Kidney tubule cell (primary cell): ENCODE data around the gene AFF2.

Experiments used
- DNase-seq: peaks from one replicate; pipeline ENCODE4 v3.0.0-alpha.2; 2018; ENCODE audit warnings: low spot score

Gene AFF2

DNA sequence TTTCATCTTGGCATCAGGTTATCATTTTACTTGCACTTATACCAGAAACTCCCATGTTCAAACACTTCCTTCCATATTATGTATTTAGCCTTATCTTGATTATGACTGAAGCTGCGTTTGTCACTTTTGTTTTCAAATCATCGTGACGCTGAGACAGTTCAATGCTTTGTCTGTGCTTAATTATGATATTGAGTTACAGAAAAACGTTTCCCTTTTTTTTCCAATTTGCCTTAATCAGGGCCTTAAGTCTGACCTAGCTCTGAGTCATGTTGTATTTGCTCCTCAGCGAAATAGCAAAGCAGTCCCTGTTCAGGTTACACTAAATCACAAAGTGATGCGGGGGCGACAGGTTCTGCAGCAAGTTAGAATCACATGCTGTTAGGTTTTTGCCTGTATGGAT, 254.7 kb downstream of the AFF2 start:
- DNase-seq, result no peak

DNA sequence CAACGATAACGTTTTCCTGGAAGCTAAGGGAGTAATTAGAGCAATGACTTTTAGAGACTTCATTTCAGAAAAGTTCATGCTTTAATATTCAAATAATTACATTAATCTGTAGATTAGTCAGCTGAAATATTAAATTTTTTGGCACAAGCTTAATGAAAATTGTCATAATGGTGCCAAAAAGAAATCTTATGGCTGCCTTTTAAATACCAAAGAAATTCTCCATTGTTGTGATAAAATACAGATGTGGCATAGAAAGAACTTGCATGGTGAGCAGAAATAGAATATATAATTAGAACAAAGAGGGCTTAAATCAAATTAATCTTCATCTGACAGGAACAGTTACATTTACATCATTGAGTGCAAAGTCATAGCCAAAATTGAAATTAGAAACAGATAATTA, 263.5 kb downstream of the AFF2 start:
- no peak for DNase-seq

DNA sequence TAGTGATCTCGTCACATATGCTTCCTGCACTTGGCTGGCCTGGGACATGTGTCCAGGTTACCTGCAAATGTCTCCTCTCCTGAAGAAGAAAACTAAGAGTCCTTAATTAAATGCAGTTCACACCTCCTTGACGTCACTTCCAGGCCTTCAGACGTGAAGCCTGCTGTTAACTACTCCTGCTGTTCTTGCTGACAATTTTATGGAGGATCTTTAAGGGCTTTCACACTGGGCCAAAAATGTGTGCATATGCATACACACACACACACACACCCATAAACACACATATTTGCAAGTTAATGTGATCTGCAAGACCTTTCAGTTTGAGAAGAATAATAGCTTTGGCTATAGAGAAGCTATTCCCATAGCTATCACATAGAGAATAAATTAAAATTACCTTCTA, 267.9 kb downstream of the AFF2 start:
- DNase-seq, result no peak

GRCh38 chrX:148771440-148771839, 271.0 kb downstream of the AFF2 start:
- no peak for DNase-seq

DNA sequence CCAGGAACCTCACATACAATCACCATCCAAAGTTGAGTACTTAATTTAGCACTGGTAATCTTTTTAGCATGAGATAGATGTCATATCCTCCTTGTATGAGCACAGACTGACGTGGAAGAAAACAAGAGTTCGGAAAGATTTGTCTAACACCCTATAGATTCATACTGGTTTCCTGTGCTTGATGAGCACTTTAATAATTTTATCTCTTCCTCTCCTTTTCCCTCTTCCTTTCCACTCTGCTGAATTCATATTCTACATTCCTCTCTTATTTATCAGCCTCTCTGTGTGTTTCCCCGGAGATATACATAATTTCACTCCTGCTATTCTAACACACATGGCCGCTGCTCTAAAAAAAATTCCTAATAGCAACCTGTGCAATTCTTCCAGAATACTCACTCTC, 273.9 kb downstream of the AFF2 start:
- no peak for DNase-seq

DNA sequence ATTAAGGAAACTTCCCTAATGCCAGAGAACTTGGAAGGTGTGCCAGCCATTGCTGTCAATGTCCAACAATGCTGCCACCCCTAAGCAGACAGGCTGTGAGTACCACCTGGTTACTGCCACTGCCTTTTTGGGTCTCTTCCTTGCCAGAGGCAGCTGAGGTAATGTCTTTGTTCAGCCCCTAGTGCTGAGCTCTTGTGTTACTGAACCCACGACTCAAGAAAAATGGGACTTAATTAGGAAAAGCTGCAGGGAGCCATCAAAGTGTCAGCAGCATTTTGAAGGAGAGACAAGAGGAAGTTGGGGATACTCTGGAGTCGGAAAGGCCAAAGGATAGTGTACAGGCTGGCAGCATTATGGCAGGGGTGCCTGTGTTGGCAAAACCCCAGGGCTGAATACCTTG, 283.7 kb downstream of the AFF2 start:
- DNase-seq, result no peak

DNA sequence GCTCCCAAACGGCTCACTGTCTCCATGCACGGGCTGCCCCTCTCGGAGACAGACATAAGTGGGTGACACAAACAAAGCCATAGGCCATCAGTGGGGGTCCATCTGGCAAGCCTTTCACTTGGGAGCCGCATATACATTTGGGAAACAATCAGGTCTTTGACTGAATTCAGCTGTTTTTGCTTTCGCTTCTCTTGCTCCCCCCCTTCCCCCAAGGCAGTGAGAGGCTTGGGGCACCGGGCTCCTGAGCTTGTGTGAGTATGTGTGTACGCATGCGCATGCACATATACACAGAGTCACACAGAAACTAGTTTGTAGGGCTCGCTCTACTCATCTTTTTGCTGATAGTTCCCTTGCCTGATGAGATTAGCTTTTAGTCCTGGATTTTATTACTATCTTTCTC, 284.4 kb downstream of the AFF2 start:
- DNase-seq, result no peak

GRCh38 chrX:148785256-148785655, 284.8 kb downstream of the AFF2 start:
- DNase-seq, result no peak

GRCh38 chrX:148788449-148788848, 288.0 kb downstream of the AFF2 start:
- DNase-seq, result no peak

GRCh38 chrX:148794350-148794749, 293.9 kb downstream of the AFF2 start:
- no peak for DNase-seq

GRCh38 chrX:148804579-148805355, 304.4 kb downstream of the AFF2 start:
- DNase-seq, result no peak

DNA sequence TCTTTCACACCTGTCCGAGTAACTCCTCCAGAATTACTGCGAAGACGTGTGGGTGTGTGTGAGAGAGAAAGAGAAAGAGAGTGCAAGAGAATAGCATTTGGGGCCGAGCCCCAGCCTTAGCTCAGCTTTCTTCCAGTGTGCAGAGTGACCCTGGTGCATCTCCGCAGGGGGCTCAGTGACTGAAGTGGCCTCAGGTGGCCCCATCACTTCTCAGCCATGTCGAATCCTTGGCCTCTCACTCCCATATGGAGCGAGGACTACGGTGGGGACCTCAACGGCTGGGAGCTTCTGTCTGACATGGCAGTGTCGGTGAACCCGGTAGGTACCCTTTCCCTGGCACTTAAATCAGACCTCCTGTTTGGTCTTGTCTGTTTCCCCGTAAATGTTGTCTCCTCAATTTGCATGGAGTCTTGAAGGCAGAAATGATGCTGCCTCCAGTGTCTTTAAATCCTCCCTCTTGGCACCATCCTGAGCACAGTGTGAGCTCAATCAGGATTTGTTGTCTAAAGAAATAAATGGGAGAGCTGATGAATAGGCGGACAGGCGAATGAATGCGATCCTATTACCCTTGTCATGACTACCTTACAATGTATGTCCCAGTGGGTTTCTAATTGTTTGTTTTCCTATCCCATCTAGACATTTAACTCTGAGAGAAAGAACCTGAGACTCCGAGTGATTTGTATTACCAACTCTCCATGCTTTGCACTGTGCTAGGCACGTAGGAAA, 305.9 kb downstream of the AFF2 start:
- no peak for DNase-seq

DNA sequence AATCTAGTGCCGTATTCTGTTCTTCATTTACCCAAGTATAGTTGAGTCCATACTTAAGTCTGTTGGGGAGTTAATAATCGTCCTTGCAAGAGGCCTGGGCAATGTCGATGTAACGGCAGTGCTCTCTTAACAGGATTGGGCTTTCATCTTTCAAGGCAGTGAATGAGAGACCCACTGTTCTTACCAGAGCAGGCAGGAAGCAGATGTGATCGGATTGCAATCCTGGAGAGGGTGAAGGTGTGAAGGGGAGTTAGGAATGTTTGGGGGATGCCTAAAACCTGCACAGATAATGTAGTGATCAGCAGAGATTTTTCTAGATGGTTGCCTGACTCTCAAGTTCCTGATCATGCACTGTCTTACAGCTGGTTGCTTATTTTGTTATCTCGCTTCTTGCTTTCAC, 308.4 kb downstream of the AFF2 start:
- no peak for DNase-seq

GRCh38 chrX:148811236-148811635, 310.8 kb downstream of the AFF2 start:
- DNase-seq, result no peak

- DNase-seq, result no peak
Observed at GRCh38 chrX:148813422-148813821, 313.0 kb downstream of the AFF2 start.

GRCh38 chrX:148813967-148814366, 313.6 kb downstream of the AFF2 start:
- DNase-seq, result no peak

GRCh38 chrX:148815218-148815961, 315.0 kb downstream of the AFF2 start:
- peak; percentile 4 for DNase-seq

DNA sequence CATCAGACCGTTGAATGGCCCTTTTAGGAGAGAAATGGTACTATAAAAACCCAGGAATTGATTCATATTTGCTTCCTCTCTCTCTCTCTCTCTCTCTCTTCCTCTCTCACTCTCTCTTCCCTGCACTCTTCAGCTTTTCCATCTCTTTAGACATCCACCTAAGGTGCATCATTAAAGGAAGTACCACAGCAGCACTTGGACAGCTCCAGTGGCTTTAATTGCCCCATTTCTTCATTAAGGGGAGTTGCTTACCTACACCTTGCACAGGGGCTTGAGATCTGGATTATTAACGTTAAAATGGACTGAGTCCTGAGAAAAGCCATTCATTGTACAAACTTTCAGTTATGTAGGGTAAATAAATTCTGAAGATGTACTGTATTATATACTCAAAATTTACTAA, 323.6 kb downstream of the AFF2 start:
- no peak for DNase-seq

DNA sequence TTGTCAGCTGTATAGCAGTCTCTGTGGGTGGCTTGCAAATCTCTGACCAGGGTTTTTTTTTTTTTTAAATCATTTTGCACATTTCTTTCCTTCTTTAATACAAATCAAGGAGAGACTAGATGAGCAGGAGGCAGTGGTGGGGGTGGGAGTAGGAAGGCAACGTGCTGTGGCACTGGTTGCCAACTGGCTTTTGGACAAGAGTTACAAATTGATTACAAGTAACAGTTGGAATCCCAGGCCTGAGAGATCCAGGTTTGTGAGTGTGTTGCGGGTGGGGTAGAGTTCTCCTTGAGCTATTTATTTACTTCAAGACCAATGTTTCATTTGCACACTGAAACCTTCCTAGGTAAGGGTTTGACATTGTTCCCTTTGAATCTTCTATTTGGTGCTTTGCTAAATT, 325.3 kb downstream of the AFF2 start:
- no peak for DNase-seq

- no peak for DNase-seq
Observed at GRCh38 chrX:148836741-148837140, 336.3 kb downstream of the AFF2 start.

- DNase-seq, result no peak
Observed at GRCh38 chrX:148850631-148851030, 350.2 kb downstream of the AFF2 start.

DNA sequence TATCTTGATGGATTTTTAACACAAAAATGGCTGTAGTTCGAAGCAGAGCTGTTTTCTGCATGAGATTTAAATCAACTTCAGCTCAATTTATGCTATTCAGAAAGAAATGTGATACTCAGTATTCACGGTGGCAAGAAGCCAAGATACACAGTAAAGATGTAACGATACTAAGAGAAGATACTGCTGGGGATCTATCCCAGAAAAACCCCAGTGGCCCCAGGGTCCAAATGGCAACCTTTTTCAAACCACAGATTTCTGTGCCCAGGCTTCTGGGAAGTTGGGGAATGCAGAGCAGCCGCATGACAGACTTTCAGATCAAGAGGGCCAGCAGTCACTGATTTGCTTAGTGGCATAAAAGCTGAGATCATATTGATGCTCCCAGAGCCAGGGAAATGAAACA, 353.9 kb downstream of the AFF2 start:
- DNase-seq, result no peak

DNA sequence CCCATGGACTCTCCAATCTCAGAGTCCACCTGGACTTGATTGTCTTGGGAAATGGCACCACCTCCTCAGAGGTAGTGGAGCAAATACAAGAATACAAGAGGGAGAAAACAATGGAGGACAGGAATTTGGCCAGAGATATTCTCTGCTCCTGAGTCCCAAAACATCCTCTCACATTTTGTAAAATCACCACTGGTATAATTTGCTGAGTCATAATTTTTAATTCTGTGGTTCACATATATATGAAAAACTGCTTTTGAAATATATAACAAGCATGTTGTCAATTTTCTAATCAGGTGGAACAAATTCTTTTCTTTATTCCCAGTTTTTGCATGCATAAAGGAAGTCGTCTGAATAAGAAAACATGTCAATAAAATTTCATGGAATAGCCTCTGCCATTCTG, 356.1 kb downstream of the AFF2 start:
- no peak for DNase-seq
